Stimulated activated naive B cell treated with anti-CD40 and anti-IgM and Interleukin-4, amounts not matched to agents 10 μg/mL and 1 μg/mL and 100 μg/mL, for 72 hours (primary cell): ENCODE data around the gene TMA16.
A peak's percentile ranks its signal among the peaks of the same experiment; 100 is the strongest.

ENCODE experiments used
- ATAC-seq, 2 donors: fragments of 150-1000 bp; cut with Tn5 transposase; replicated peaks; 2 replicates each; pipeline ENCODE4 v1.10.0; 2021; ENCODE audit warnings: moderate library complexity in 1 of 2
- DNase-seq: peaks from one replicate; pipeline ENCODE4 v3.0.0; 2021
- H3K27ac Mint-ChIP-seq: one replicate; pipeline ENCODE4 v1.8.0; 2022; ENCODE audit warnings: mild to moderate bottlenecking, mixed read lengths
- H3K27me3 Mint-ChIP-seq, 2 donors: one replicate each; pipeline ENCODE4 v1.8.0; 2022; ENCODE audit warnings: mixed read lengths in 2 of 2
- H3K36me3 Mint-ChIP-seq, 2 donors: one replicate each; pipeline ENCODE4 v1.8.0; 2022; ENCODE audit warnings: mixed read lengths in 2 of 2, mild to moderate bottlenecking in 1 of 2
- H3K4me1 Mint-ChIP-seq, 2 donors: one replicate each; pipeline ENCODE4 v1.8.0; 2022; ENCODE audit warnings: mixed read lengths in 2 of 2, mild to moderate bottlenecking in 1 of 2
- H3K4me3 Mint-ChIP-seq, 2 donors: one replicate each; pipeline ENCODE4 v1.8.0; 2022; ENCODE audit warnings: mild to moderate bottlenecking in 2 of 2, mixed read lengths in 2 of 2, moderate library complexity in 1 of 2
- H3K9me3 Mint-ChIP-seq, 2 donors: one replicate each; pipeline ENCODE4 v1.8.0; 2022; ENCODE audit warnings: mixed read lengths in 2 of 2, mild to moderate bottlenecking in 1 of 2

Gene TMA16

DNA sequence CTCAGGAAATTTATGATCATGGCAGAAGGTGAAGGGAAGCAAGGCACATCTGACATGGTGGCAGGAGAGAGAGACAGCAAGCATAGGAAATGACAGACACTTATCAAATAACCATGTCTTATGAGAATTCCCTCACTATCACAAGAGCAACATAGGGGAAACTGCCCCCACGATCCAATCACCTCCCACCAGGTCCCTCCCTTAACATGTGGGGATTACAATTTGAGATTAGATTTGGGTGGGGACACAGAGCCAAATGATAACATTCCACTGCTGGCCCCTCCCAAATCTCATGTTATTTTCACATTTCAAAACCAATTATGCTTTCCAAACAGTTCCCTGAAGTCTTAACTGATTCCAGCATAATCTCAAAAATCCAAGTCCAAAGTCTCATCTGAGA, 8.2 kb upstream of the TMA16 start:
- no peaks in the 10 kb centered on the region for H3K36me3 Mint-ChIP-seq
- H3K27me3 Mint-ChIP-seq, result no peaks in the 10 kb centered on the region
- ATAC-seq, result no peak
- DNase-seq, result no peak
- H3K27ac Mint-ChIP-seq, result no peak overlapping the region
- H3K4me3 Mint-ChIP-seq, result no peak overlapping the region
- H3K4me1 Mint-ChIP-seq, result peaks cover 8 to 15% of the 10 kb centered on the region in 2 donors
- peaks cover 0 to 2% of the 10 kb centered on the region in 2 donors for H3K9me3 Mint-ChIP-seq

DNA sequence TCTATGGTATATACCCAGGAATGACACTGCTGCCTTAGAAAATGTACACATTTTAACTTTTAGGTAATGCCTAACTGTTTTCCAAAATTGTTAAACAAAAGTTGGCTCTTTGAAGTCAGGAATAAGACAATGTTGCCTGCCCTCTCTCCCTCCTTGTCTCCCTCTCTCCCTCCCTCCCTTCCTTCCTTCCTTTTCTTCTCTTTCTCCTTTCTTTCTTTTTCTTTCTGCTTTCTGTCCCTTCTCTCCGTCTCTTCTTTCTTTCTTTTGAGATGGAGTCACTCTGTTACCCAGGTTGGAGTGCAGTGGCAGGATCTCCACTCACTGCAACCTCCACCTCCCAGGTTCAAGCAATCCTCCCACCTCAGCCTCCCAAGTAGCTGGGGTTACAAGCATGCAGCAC, 4.6 kb upstream of the TMA16 start:
- Mint-ChIP-seq H3K4me1 (peaks cover 5 to 16% of the 10 kb centered on the region in 2 donors), H3K9me3 (peaks cover 0 to 2% of the 10 kb centered on the region in 2 donors), H3K27me3 (no peaks in the 10 kb centered on the region)

DNA sequence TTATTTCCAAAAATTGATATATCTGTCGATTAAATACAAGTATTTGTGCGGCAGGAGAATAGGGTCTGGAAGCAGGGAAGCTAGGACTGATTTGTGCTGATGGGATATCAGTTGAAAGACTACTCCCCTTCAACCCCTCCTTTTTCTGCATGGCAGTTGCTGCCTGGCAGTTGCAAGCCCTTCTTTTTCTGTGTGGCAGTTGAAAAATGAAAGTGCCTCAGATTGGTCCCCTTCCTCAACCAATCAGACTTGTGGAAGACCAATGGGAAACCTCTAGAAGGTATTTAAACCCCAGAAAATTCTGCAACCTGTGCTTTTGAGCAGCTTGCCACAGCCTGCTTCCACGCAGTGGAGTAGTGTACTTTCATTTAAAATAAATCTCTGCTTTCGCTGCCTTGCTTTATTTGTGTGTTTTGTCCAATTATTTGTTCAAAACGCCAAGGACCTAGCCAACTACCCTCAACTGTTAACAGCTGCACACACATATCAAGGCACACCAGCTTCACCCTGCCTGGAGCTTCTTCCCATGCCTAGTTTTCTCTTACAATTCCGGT, 1.5 kb upstream of the TMA16 start:
- DNase-seq (no peak), ATAC-seq (no peak)
- H3K27ac Mint-ChIP-seq, result no peak overlapping the region
- peaks cover 18 to 39% of the 10 kb centered on the region in 2 donors for H3K4me1 Mint-ChIP-seq
- H3K9me3 Mint-ChIP-seq, result peaks cover 0 to 2% of the 10 kb centered on the region in 2 donors
- peaks cover 18 to 26% of the 10 kb centered on the region in 2 donors for H3K36me3 Mint-ChIP-seq
- H3K27me3 Mint-ChIP-seq, result no peaks in the 10 kb centered on the region
- H3K4me3 Mint-ChIP-seq, result peak overlapping the region; percentile 93 to 97

More for the DNA sequence above, 4.6 kb upstream of the TMA16 start:
- no peak overlapping the region for H3K4me3 Mint-ChIP-seq
- no peak for DNase-seq
- no peak overlapping the region for H3K27ac Mint-ChIP-seq
- H3K36me3 Mint-ChIP-seq, result peaks cover 5 to 7% of the 10 kb centered on the region in 2 donors
- no peak for ATAC-seq

DNA sequence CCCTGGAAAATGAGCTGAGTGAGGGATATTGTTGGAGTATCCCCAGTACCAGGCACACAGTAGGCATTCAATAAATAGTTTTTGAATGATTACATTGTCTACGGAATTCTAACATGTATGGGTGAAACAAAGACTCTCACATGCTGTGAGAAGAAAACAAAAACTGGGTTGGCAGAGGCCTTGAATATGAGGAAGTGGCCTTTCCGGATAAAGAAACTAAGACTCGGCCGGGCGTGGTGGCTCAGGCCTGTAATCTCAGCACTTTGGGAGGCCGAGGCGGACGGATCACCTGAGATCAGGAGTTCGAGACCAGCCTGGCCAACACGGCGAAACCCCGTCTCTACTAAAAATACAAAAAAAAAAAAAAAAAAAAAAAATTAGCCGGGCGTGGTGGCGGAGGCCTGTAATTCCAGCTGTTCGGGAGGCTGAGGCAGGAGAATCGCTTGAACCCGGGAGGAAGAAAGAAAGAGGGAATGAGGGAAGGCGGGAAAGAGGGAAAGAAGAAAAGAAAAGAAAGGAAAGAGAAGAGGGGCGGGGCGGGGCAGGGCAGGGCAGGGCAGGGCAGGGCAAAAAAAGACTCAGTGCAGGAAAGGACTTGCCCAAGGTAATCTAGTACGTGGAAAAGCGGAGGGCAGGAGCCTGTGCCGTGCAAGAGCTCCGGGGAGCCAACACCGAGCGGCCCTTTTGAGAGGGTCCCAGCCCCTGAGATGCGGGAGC, 689 bp upstream of the TMA16 start:
- ATAC-seq (peak; percentile 30 to 37), DNase-seq (peak; percentile 54)
- Mint-ChIP-seq H3K27me3 (no peaks in the 10 kb centered on the region), H3K4me1 (peaks cover 18 to 35% of the 10 kb centered on the region in 2 donors), H3K9me3 (no peaks in the 10 kb centered on the region), H3K4me3 (peak overlapping the region; percentile 93 to 97), H3K27ac (peak overlapping the region; percentile 100), H3K36me3 (peaks cover 20 to 26% of the 10 kb centered on the region in 2 donors)

DNA sequence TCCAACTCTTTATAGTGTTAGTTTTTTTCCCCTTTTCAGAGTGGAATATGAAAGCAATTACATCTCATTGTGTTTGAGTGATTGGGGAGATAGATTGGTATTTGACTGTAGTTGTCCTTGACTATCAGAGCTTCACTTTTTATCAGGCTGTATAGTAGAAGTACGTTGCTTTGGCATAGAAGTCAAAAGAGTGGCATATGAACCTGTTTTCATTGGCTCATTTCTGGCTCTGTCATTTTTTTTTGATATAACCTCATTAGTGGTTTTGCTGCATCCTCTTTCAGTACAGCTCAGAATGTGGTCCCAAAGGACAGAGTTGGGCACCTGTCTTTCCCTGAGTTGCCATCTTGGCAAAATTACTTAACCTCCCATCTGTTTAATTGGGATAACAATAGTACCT, 1.4 kb downstream of the TMA16 start:
- peak overlapping the region; percentile 85 to 96 for H3K4me3 Mint-ChIP-seq
- H3K9me3 Mint-ChIP-seq, result no peaks in the 10 kb centered on the region
- ATAC-seq, result peak; percentile 45 to 49
- peaks cover 18 to 40% of the 10 kb centered on the region in 2 donors for H3K4me1 Mint-ChIP-seq
- H3K36me3 Mint-ChIP-seq, result peaks cover 20 to 31% of the 10 kb centered on the region in 2 donors
- DNase-seq, result peak; percentile 39
- no peaks in the 10 kb centered on the region for H3K27me3 Mint-ChIP-seq
- H3K27ac Mint-ChIP-seq, result peak overlapping the region; percentile 97

DNA sequence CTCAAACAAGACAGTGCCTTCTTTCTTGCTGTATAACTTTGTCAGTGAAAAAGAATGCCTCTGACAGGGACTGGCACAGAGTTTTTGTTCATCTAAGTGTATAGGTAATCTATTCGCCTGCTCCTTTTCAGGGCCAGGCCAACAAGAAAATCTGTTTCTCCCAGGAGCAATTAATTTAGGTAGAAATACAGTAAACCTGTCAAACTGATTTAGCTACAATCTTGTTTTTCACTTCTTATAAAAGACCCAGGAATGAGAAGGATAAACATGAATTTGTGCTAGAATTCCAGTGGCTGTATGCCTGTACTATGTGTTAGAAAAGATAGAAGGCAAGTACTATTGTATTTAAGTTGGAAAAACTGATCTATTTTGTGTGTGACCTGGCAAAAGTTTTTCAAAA, 6.1 kb downstream of the TMA16 start:
- ATAC-seq (no peak), DNase-seq (no peak)
- Mint-ChIP-seq H3K4me1 (peaks cover 35 to 63% of the 10 kb centered on the region in 2 donors), H3K27ac (no peak overlapping the region), H3K9me3 (no peaks in the 10 kb centered on the region), H3K4me3 (no peak overlapping the region), H3K36me3 (peaks cover 13 to 28% of the 10 kb centered on the region in 2 donors), H3K27me3 (no peaks in the 10 kb centered on the region)

DNA sequence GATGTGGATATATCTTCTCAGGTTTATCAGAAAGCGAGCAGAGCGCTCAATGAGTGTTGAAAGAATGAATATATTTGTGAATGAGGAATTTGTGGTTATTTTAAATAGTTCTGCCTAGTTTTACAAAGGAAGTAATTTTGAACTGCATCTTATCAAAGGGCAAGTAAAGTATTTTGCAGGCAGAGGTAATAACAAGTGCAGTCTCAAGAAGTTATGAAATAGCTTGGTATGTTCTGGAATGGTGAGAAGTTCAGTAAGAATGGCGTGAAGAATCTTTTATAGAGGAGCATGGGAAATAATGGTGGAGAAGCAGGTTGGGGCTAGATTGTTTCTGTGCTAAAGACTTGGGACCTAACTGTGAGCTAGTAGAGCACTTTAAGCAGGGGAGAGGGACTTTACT, 10.9 kb downstream of the TMA16 start:
- Mint-ChIP-seq H3K4me3 (peak overlapping the region in 1 of 2 donors; percentile 15), H3K36me3 (peaks cover 9 to 32% of the 10 kb centered on the region in 2 donors), H3K27ac (no peak overlapping the region), H3K4me1 (peaks cover 25 to 53% of the 10 kb centered on the region in 2 donors), H3K9me3 (no peaks in the 10 kb centered on the region), H3K27me3 (no peaks in the 10 kb centered on the region)
- DNase-seq, result no peak
- no peak for ATAC-seq

DNA sequence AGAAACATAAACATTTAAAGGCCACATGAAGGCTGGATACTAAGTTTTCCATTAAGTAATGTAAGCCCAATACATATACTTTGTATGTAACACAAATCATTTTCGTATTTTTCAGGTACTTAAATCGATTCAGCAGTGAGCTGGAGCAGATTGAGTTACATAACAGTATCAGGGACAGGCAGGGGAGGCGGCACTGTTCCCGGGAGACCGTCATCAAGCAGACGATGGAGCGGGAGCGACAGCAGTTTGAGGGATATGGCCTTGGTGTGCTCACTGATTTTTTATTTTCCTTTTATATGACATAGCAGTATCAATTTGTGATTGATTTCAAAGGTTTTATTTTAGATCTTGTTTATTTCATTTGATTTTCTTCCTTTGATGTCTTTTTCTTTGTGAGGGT, 20.7 kb downstream of the TMA16 start:
- H3K9me3 Mint-ChIP-seq, result no peaks in the 10 kb centered on the region
- no peaks in the 10 kb centered on the region for H3K4me1 Mint-ChIP-seq
- ATAC-seq (no peak), DNase-seq (no peak)
- H3K36me3 Mint-ChIP-seq, result peaks cover 42 to 53% of the 10 kb centered on the region in 2 donors
- H3K4me3 Mint-ChIP-seq, result no peak overlapping the region
- H3K27ac Mint-ChIP-seq, result no peak overlapping the region
- no peaks in the 10 kb centered on the region for H3K27me3 Mint-ChIP-seq

DNA sequence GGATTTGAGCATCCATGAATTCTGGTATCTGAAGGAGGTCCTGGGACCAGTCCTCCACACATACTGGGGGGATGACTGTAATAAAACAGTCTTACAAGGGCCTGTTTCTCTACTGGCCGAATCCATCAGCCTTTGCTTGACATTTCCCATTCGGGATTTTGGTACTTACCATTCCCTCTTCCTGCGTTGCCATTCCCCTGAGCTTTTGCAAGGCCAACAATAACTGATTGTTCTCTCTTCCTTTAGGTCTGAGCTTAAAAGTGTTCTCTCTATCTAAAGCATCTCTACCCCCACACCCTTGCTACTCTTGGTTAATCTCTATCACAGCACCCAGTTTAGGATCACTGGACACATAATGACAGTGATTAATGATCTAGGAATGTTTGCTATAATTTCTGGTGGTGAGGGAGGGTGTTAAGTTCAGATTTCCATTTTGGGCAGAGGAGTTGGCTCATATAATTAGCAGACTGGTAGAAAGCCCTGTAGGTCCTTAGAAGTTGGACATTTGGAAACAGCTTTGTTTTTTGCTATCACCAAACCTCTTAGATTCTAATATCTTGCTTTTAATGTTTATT, 29.4 kb downstream of the TMA16 start:
- H3K9me3 Mint-ChIP-seq, result no peaks in the 10 kb centered on the region
- H3K36me3 Mint-ChIP-seq, result peaks cover 30 to 37% of the 10 kb centered on the region in 2 donors
- no peaks in the 10 kb centered on the region for H3K27me3 Mint-ChIP-seq
- ATAC-seq, result no peak
- no peak overlapping the region for H3K27ac Mint-ChIP-seq
- H3K4me1 Mint-ChIP-seq, result peaks cover 3 to 15% of the 10 kb centered on the region in 2 donors
- no peak for DNase-seq
- H3K4me3 Mint-ChIP-seq, result no peak overlapping the region

DNA sequence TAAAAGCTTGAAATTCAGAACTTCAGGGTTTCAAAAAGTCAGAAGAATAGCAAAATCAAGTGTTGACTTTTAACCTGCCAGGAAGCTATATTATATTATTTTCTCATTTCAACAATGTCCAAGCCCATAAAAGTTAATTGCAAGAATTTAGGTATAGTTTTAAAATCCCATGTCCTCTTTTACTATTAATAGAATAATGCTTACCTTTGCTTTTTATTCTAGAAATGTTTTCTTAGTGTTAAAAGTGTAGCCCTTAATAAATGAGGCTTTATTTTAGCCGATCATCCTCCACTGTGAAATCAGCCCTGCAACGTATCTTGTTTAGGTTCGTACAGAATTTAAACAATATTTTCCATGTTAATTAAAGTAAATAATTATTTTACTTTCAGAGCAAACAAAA, 31.5 kb downstream of the TMA16 start:
- H3K27me3 Mint-ChIP-seq, result no peaks in the 10 kb centered on the region
- peaks cover 3 to 15% of the 10 kb centered on the region in 2 donors for H3K4me1 Mint-ChIP-seq
- ATAC-seq (no peak), DNase-seq (no peak)
- no peaks in the 10 kb centered on the region for H3K9me3 Mint-ChIP-seq
- no peak overlapping the region for H3K27ac Mint-ChIP-seq
- H3K4me3 Mint-ChIP-seq, result no peak overlapping the region
- peaks cover 23 to 31% of the 10 kb centered on the region in 2 donors for H3K36me3 Mint-ChIP-seq

DNA sequence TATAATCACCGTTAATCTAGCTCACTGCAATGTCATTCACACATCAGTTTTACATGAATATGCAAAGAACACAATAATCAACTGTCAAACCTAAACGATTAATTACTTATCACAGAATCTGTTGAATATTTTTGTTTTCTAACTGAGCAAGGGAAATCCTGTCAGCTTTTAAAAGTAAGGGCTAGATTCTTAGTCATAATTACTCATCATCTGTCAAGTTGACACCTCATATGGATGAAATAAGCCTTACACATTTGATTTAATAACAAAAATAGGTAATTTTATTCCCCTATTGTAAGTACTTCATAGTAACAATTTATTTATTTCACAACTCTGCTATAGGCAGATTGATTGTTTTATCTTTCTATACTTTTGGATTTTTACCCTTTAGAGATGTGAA, 32.7 kb downstream of the TMA16 start:
- ATAC-seq (no peak), DNase-seq (no peak)
- no peaks in the 10 kb centered on the region for H3K27me3 Mint-ChIP-seq
- no peaks in the 10 kb centered on the region for H3K9me3 Mint-ChIP-seq
- peaks cover 23 to 37% of the 10 kb centered on the region in 2 donors for H3K36me3 Mint-ChIP-seq
- H3K4me3 Mint-ChIP-seq, result no peak overlapping the region
- H3K27ac Mint-ChIP-seq, result peak overlapping the region; percentile 33
- peaks cover 3 to 10% of the 10 kb centered on the region in 2 donors for H3K4me1 Mint-ChIP-seq

DNA sequence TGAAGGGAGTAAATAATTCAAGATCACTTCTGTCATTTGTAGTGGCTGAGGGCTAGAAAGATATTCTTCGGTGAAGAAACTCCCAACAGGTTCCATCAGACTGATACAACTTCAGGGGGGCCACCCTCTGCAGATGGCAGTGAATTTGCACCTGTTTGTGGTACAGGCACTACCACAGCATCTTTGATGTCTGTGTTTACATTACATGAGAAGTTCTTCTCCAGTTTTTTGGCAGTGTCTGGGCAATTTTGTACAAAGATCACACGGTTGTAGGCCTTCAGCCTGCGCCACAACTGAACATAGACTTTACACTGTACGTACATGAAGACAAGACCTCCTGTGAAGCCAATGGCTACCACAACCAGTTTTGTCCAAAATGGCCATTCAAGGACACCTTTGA, 34.2 kb downstream of the TMA16 start:
- Mint-ChIP-seq H3K27me3 (no peaks in the 10 kb centered on the region), H3K36me3 (peaks cover 20 to 31% of the 10 kb centered on the region in 2 donors), H3K4me3 (no peak overlapping the region), H3K9me3 (no peaks in the 10 kb centered on the region), H3K27ac (peak overlapping the region; percentile 53), H3K4me1 (peaks cover 4 to 14% of the 10 kb centered on the region in 2 donors)
- DNase-seq, result no peak
- ATAC-seq, result no peak

DNA sequence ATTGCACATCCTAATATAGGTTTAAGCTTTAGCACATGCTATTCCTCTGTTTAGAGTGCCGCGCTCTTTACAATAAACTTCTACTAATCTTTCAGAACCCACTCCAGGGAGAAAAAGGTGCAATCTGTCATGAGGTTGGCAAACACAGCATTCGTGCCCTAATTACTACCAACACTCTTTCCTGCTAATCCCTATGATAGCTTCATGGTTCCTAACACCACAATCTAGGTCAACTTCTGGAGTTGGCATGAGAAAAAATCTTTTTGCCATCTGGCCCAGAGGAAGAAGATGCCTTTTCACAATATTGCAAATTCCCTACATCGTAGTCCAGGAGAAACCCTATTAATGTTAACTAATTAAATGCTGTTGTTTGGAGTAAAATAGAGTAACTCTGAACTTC, 39.6 kb downstream of the TMA16 start:
- peaks cover 6 to 18% of the 10 kb centered on the region in 2 donors for H3K4me1 Mint-ChIP-seq
- DNase-seq (no peak), ATAC-seq (no peak)
- peak overlapping the region; percentile 82 for H3K27ac Mint-ChIP-seq
- H3K36me3 Mint-ChIP-seq, result peaks cover 24 to 26% of the 10 kb centered on the region in 2 donors
- no peaks in the 10 kb centered on the region for H3K27me3 Mint-ChIP-seq
- no peak overlapping the region for H3K4me3 Mint-ChIP-seq
- H3K9me3 Mint-ChIP-seq, result no peaks in the 10 kb centered on the region

DNA sequence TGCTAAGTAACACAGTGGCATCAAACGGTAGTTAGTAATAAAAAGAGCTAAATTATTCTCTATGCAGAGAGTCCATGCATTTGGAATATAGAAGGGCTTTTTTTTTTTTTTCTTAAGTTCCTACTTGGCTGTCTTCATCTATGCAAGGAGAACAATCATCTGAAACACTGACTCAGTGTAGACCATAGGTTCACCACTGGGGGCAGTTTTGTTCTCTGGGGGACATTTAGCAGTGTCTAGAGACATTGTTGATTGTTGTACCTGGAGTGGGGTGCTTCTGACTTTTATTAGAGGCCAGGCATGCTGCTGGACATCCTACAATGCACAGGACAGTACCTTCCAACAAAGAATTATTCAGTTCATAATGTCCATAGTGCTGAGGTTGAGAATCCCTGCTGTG, 41.2 kb downstream of the TMA16 start:
- DNase-seq (no peak), ATAC-seq (peak; percentile 68 to 75)
- no peak overlapping the region for H3K27ac Mint-ChIP-seq
- peaks cover 22% of the 10 kb centered on the region in 2 donors for H3K36me3 Mint-ChIP-seq
- peaks cover 8 to 18% of the 10 kb centered on the region in 2 donors for H3K4me1 Mint-ChIP-seq
- no peaks in the 10 kb centered on the region for H3K27me3 Mint-ChIP-seq
- no peaks in the 10 kb centered on the region for H3K9me3 Mint-ChIP-seq
- no peak overlapping the region for H3K4me3 Mint-ChIP-seq

DNA sequence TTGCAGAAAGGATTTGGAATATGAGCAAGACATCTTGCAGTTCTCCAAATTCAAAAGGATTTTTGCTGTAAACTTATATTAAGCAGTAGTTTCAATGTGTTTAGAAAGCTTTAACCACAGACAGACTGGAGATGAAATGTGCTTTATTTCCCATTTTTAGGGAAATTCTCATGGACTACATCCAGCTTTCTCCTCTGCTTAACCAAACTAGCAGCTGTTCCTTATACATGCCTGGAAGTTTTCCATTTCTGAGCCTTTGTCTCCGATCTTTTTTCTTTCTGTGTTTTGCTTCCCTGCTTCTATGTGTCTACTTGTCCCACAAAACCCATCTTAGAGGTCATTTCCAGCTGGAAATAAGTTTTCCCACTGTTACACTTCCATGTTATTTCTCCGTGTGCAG, 41.6 kb downstream of the TMA16 start:
- H3K4me3 Mint-ChIP-seq, result no peak overlapping the region
- H3K27ac Mint-ChIP-seq, result no peak overlapping the region
- DNase-seq (no peak), ATAC-seq (no peak)
- peaks cover 8 to 18% of the 10 kb centered on the region in 2 donors for H3K4me1 Mint-ChIP-seq
- peaks cover 18 to 20% of the 10 kb centered on the region in 2 donors for H3K36me3 Mint-ChIP-seq
- H3K9me3 Mint-ChIP-seq, result no peaks in the 10 kb centered on the region
- H3K27me3 Mint-ChIP-seq, result no peaks in the 10 kb centered on the region
